Aorta (tissue), 5 donors: ENCODE data around the gene GORASP1. TPM values are rescaled to one million over a fixed set of nuclear protein-coding genes. Genes with fewer than 3 reads are reported as not detected.
A peak's percentile ranks its signal among the peaks of the same experiment; 100 is the strongest.

ENCODE experiments used
- ATAC-seq: fragments of 200-7000 bp; cut with Tn5 transposase; one replicate; pipeline ENCODE4 v1.9.1; 2022; ENCODE audit warnings: moderate library complexity; ENCODE audit not compliant: low FRiP score
- DNase-seq, 2 donors: peaks; one replicate each; pipeline ENCODE4 v3.0.0-alpha.2; 2020
- H3K27ac ChIP-seq, 2 donors: one replicate each; pipeline ENCODE4 v1.5.1; 2013; ENCODE audit warnings: low read length in 2 of 2, mild to moderate bottlenecking in 2 of 2, moderate library complexity in 2 of 2, control low read depth in 1 of 2, inconsistent platforms in 1 of 2, low read depth in 1 of 2
- H3K27me3 ChIP-seq, 2 donors: one replicate each; pipeline ENCODE4 v1.6.1; 2013; ENCODE audit warnings: control low read depth in 1 of 2, low read length in 1 of 2, mild to moderate bottlenecking in 1 of 2, moderate library complexity in 1 of 2; ENCODE audit not compliant: insufficient read depth in 2 of 2, control insufficient read depth in 1 of 2
- H3K36me3 ChIP-seq, 2 donors: one replicate each; pipeline ENCODE4 v1.6.1; 2013; ENCODE audit warnings: control low read depth in 1 of 2, low read length in 1 of 2, mild to moderate bottlenecking in 1 of 2; ENCODE audit not compliant: insufficient read depth in 2 of 2, control insufficient read depth in 1 of 2
- H3K4me1 ChIP-seq, 2 donors: one replicate each; pipeline ENCODE4 v1.6.1; 2013; ENCODE audit warnings: low read length in 2 of 2, control low read depth in 1 of 2, mild to moderate bottlenecking in 1 of 2, moderate library complexity in 1 of 2; ENCODE audit not compliant: insufficient read depth in 2 of 2, control insufficient read depth in 1 of 2
- H3K4me3 ChIP-seq, 2 donors: one replicate each; pipeline ENCODE4 v1.5.1; 2013; ENCODE audit warnings: low read length in 2 of 2, control low read depth in 1 of 2, mild to moderate bottlenecking in 1 of 2
- H3K9me3 ChIP-seq: one replicate; pipeline ENCODE4 v1.6.1; 2013; ENCODE audit warnings: mild to moderate bottlenecking, low read length; ENCODE audit not compliant: control insufficient read depth
- WGBS, 2 donors: extraction: QIAGEN DNeasy Blood & Tissue Kit; methylation state at CpG; one replicate each; pipeline ENCODE4 v1.1.7; 2013; 5-methylcytosine and 5-hydroxymethylcytosine counted together
- intact Hi-C, 2 donors: fragments of 100-400 bp; cut with DNase I; formaldehyde crosslinking; loops; one replicate each; pipeline versions ENCODE4 v1.14.2 to v1.15.0; 2022
- polyA plus RNA-seq, 2 donors: library from polyadenylated mRNA; stranded (reverse); fragments of 200-250 nt; gene quantifications; one replicate each; pipeline ENCODE4 v1.2.3, GENCODE V29; 2013
- total RNA-seq, 2 donors: library from RNA; stranded (reverse); fragmentation: NEBNext Ultra II Directional; extraction: Animal tissue kit (Norgen Biotek cat#: 25700); gene quantifications; one replicate each; pipeline ENCODE4 v1.2.1, GENCODE V29; 2021
- donor health status: healthy with polysubstance abuse.
- donor health status: Bipolar disorder and iron deficiency.
- donor health status: DM: no; HTN: no; CAD: no.
- donor health status: DM: no; HTN: no; CAD: no.
- donor health status: DM: yes; HTN: yes; CAD: no.

Gene GORASP1
- total and polyA plus RNA-seq, 4 donors, result 14.7 to 66.3 (median 57.2) TPM

DNA sequence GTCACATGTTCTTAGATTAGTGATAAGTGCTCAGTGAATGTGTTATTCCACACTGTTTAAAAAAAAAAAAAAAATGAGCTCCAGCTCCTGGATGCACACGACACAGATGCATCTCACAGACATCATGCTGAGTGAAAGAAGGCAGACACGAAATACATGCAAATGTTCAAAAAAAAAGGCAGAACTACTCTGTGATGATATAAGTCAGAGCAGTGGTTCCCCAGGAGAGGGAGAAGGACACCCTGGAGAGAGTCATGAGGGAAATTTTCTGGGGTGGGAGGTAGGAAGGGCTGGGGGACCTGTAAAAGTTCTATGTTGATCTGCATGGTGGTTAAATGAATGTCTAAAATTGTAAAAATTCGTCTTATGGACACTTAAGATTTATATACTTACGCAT is 41.6 kb upstream of the GORASP1 start:
- Histone ChIP-seq H3K36me3 (peaks cover 0 to 5% of the 10 kb centered on the region in 2 donors), H3K27me3 (no peaks in the 10 kb centered on the region), H3K9me3 (no peaks in the 10 kb centered on the region), H3K4me3 (no peak overlapping the region), H3K4me1 (peaks cover 10% of the 10 kb centered on the region in 2 donors), H3K27ac (no peak overlapping the region)
- DNase-seq (no peak), ATAC-seq (no peak)
- intact Hi-C loops, result no loop called here
- WGBS, 2 donors, result 59 to 62% methylated on average over 4 of the region's 4 CpGs

- Histone ChIP-seq H3K4me3 (no peak overlapping the region), H3K27me3 (no peaks in the 10 kb centered on the region), H3K4me1 (peaks cover 10% of the 10 kb centered on the region in 2 donors), H3K27ac (peak overlapping the region; percentile 23 to 71), H3K9me3 (no peaks in the 10 kb centered on the region), H3K36me3 (peaks cover 0 to 5% of the 10 kb centered on the region in 2 donors)
- no peak for DNase-seq
- intact Hi-C loops, result no loop called here
- no peak for ATAC-seq
- 25 to 29% methylated on average over 9 of the region's 9 CpGs for WGBS, 2 donors
Measured at GRCh38 chr3:39148435-39149058, 41.1 kb upstream of the GORASP1 start.

DNA sequence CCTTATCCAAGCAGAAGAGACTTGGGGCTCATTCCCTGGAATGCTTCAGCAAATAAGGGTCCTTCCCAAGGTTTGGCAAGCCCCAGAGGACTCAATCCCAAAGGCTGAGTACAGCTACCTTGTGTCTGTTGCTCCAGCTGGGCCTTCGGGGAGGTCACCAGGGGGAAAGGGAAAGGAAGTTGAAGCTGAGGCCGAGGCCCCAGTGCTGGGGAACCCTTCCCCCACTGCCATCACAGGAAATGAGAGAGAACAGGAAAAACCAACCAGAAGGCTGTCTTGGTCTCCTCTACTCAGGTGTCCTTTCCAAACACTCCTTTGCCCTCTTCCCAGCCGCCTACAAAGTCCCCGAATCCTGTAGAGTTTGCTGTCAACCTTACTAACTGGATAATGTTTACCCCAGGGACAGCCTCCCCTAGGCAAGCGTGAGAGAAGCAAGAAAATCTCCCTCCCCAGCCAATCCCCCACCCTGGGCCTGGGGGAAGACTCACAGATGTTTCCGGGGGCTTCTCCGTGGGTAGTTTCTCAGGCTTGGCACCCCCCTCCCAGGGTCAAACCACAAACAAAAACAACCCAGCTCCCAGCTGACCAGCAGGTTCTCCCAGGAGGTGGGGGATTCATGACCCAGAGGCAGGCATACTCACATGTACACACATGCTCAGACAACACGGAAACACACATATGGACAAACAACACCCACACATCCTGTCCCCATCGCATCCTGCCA is 40.4 kb upstream of the GORASP1 start:
- Histone ChIP-seq H3K4me1 (peaks cover 10% of the 10 kb centered on the region in 2 donors), H3K9me3 (no peaks in the 10 kb centered on the region), H3K36me3 (peaks cover 0 to 11% of the 10 kb centered on the region in 2 donors), H3K4me3 (no peak overlapping the region), H3K27me3 (no peaks in the 10 kb centered on the region), H3K27ac (peak overlapping the region; percentile 23 to 71)
- DNase-seq, result no peak
- ATAC-seq, result no peak
- intact Hi-C loops, result loop anchor here in 1 of 2 donors (2.0 kb wide), 1 partner anchor 41 kb away; the partner anchor contains the start of genes GORASP1 and TTC21A
- 18 to 27% methylated on average over 9 of the region's 9 CpGs for WGBS, 2 donors

GRCh38 chr3:39146611-39147591 is 39.5 kb upstream of the GORASP1 start:
- intact Hi-C loops, result loop anchor here in 1 of 2 donors (2.0 kb wide), 1 partner anchor 40 kb away; the partner anchor contains the start of genes GORASP1 and TTC21A
- no peak overlapping the region for H3K4me3 ChIP-seq
- H3K4me1 ChIP-seq, result peaks cover 10% of the 10 kb centered on the region in 2 donors
- no peaks in the 10 kb centered on the region for H3K9me3 ChIP-seq
- peak; percentile 93 to 94 for DNase-seq
- 8% methylated on average over 15 of the region's 15 CpGs for WGBS, 2 donors
- H3K27me3 ChIP-seq, result no peaks in the 10 kb centered on the region
- H3K27ac ChIP-seq, result peak overlapping the region; percentile 23 to 71
- ATAC-seq, result peak; percentile 75
- H3K36me3 ChIP-seq, result peaks cover 0 to 11% of the 10 kb centered on the region in 2 donors

- Histone ChIP-seq H3K9me3 (no peaks in the 10 kb centered on the region), H3K27me3 (no peaks in the 10 kb centered on the region), H3K4me1 (peaks cover 10% of the 10 kb centered on the region in 2 donors), H3K4me3 (no peak overlapping the region), H3K36me3 (peaks cover 0 to 11% of the 10 kb centered on the region in 2 donors), H3K27ac (peak overlapping the region in 1 of 2 donors; percentile 65)
- DNase-seq (peak in 1 of 2 donors; percentile 75), ATAC-seq (no peak)
- intact Hi-C loops, result loop anchor here in 1 of 2 donors (2.0 kb wide), 1 partner anchor 39 kb away; the partner anchor contains the start of genes GORASP1 and TTC21A
- WGBS, 2 donors, result 50 to 56% methylated on average over 11 of the region's 11 CpGs
Measured at GRCh38 chr3:39146083-39146501, 38.7 kb upstream of the GORASP1 start.

DNA sequence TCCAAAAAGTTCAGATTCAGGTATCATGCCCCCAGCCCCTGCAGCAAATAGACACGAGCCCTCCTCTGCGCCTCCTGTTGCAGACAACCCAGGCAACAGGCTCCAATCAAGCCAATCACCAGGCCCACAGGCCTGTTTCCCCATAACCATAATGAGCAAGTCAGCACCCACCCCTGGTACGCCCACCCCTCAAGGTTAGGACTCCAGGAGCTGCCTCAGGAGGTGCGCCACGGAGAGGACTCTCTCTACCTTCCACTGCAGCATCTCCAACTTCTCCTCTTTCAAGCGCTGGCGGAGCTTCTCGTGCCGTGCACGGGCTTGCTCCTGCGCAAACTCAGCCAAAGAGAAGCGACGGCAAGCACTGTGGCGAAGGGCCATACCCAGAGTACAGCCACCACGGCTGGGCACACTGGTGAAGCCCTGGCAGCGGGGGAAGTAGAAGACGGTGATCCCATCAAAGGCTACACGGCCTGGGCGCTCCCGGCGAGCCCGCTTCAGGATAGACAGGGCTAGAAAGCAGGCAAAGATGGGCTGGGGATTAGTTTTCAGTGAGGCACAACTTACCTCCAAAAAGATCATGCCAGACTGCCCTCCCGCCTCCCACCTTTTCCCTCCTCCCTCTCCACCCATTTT is 37.4 kb upstream of the GORASP1 start:
- H3K27ac ChIP-seq, result no peak overlapping the region
- 92 to 93% methylated on average over 23 of the region's 23 CpGs for WGBS, 2 donors
- no peak for DNase-seq

GRCh38 chr3:39144095-39144747 is 36.8 kb upstream of the GORASP1 start:
- ATAC-seq (no peak), DNase-seq (no peak)
- Histone ChIP-seq H3K27ac (no peak overlapping the region), H3K4me3 (no peak overlapping the region), H3K27me3 (no peaks in the 10 kb centered on the region), H3K4me1 (peaks cover 4 to 7% of the 10 kb centered on the region in 2 donors), H3K9me3 (no peaks in the 10 kb centered on the region), H3K36me3 (peaks cover 0 to 11% of the 10 kb centered on the region in 2 donors)
- intact Hi-C loops, result no loop called here
- WGBS, 2 donors, result 86 to 88% methylated on average over 20 of the region's 20 CpGs

More for the DNA sequence above, 37.4 kb upstream of the GORASP1 start:
- ATAC-seq, result no peak
- H3K4me3 ChIP-seq, result no peak overlapping the region
- H3K27me3 ChIP-seq, result no peaks in the 10 kb centered on the region
- intact Hi-C loops, result no loop called here
- H3K36me3 ChIP-seq, result peaks cover 0 to 11% of the 10 kb centered on the region in 2 donors
- H3K9me3 ChIP-seq, result no peaks in the 10 kb centered on the region
- H3K4me1 ChIP-seq, result peaks cover 10% of the 10 kb centered on the region in 2 donors
